ENCODE measurements around the gene PRR20E. TPM values are rescaled to one million over a fixed set of nuclear protein-coding genes. Genes with fewer than 3 reads are reported as not detected.

PRR20E gene
- total RNA-seq (2022; extraction: Qiagen RNA extraction): not detected in 5 replicates

GRCh38 chr13:57166897-57167296, at the start of gene PRR20E:
Gene PRR20E, plus strand, starts transcription at chr13:57167197. Its CDS starts 387 bp downstream, at chr13:57167584.

GRCh38 chr13:57140235-57140968, 26.6 kb upstream of the PRR20E start, which contains the start of gene PRR20A:
Gene PRR20A, plus strand, starts transcription at chr13:57140918. Its CDS starts 387 bp downstream, at chr13:57141305.

GRCh38 chr13:57147188-57147587, 19.8 kb upstream of the PRR20E start, which contains the start of gene PRR20B:
Gene PRR20B, plus strand, starts transcription at chr13:57147488. Its CDS starts 387 bp downstream, at chr13:57147875.

GRCh38 chr13:57153761-57154160, 13.2 kb upstream of the PRR20E start, which contains the start of gene PRR20C:
Gene PRR20C, plus strand, starts transcription at chr13:57154061. Its CDS starts 387 bp downstream, at chr13:57154448.

GRCh38 chr13:57160332-57160731, 6.7 kb upstream of the PRR20E start, which contains the start of gene PRR20D:
Gene PRR20D, plus strand, starts transcription at chr13:57160632. Its CDS starts 387 bp downstream, at chr13:57161019.

Other genes starting within 250 kb of the PRR20E start
- gene PRR20A, start 26.3 kb upstream of the PRR20E start, total RNA-seq (2022; extraction: Qiagen RNA extraction): not detected in 5 replicates
- gene PRR20B, start 19.7 kb upstream of the PRR20E start, total RNA-seq (2022; extraction: Qiagen RNA extraction): not detected in 5 replicates
- gene PRR20C, start 13.1 kb upstream of the PRR20E start, total RNA-seq (2022; extraction: Qiagen RNA extraction): not detected in 5 replicates
- gene PRR20D, start 6.6 kb upstream of the PRR20E start, total RNA-seq (2022; extraction: Qiagen RNA extraction): not detected in 5 replicates